WTC11 (cell line): ENCODE measurements around the gene COL9A2.

Experiments used
- NR2C2 ChIP-seq: sonication (generic); formaldehyde crosslinking; IDR thresholded peaks from 2 replicates; pipeline ENCODE4 v1.8.0; 2022; ENCODE audit warnings: mild to moderate bottlenecking, missing genetic modification reagents
- TF ChIP-seq, protein P1 (sequence below): fragments of 250-450 bp; sonication (Bioruptor Pico); IDR thresholded peaks from 2 replicates; pipeline ENCODE4 v1.9.0; 2021; ENCODE audit warnings: mild to moderate bottlenecking, borderline replicate concordance

DNA sequence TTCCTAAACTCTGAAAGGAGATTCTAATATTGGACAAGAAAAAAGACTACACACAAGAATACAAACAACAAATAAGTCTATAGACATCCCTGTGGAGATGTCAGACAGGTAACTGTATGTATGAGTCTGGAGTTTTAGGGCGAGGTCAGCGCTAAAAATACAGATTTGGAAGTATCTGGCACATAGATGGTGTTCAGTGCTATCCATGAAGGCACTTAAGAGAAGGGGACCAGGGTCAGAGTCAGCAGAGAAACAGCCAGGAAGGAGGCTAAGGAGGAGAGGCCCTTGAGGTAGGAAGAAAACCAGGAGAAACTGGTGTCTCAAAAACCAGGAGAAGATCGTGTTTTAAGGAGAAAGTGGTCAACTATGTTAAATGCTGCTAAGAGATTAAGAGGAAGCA lies 41.0 kb downstream of the COL9A2 start:
- TF ChIP-seq NR2C2: no peak
- TF ChIP-seq, protein P1, sequence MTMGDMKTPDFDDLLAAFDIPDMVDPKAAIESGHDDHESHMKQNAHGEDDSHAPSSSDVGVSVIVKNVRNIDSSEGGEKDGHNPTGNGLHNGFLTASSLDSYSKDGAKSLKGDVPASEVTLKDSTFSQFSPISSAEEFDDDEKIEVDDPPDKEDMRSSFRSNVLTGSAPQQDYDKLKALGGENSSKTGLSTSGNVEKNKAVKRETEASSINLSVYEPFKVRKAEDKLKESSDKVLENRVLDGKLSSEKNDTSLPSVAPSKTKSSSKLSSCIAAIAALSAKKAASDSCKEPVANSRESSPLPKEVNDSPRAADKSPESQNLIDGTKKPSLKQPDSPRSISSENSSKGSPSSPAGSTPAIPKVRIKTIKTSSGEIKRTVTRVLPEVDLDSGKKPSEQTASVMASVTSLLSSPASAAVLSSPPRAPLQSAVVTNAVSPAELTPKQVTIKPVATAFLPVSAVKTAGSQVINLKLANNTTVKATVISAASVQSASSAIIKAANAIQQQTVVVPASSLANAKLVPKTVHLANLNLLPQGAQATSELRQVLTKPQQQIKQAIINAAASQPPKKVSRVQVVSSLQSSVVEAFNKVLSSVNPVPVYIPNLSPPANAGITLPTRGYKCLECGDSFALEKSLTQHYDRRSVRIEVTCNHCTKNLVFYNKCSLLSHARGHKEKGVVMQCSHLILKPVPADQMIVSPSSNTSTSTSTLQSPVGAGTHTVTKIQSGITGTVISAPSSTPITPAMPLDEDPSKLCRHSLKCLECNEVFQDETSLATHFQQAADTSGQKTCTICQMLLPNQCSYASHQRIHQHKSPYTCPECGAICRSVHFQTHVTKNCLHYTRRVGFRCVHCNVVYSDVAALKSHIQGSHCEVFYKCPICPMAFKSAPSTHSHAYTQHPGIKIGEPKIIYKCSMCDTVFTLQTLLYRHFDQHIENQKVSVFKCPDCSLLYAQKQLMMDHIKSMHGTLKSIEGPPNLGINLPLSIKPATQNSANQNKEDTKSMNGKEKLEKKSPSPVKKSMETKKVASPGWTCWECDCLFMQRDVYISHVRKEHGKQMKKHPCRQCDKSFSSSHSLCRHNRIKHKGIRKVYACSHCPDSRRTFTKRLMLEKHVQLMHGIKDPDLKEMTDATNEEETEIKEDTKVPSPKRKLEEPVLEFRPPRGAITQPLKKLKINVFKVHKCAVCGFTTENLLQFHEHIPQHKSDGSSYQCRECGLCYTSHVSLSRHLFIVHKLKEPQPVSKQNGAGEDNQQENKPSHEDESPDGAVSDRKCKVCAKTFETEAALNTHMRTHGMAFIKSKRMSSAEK (CRISPR knock-in tag): no peak
